GM06990 (cell line): ENCODE data around the gene MAFB.

Source experiments
- DNase-seq: peaks from one replicate; pipeline ENCODE4 v3.0.0-alpha.2; 2011; ENCODE audit not compliant: insufficient read length; ENCODE audit errors: extremely low read depth
- H3K27me3 ChIP-seq: replicated peaks from 2 replicates; pipeline ENCODE4 v1.6.0; 2011; ENCODE audit warnings: low read length; ENCODE audit not compliant: control insufficient read depth, insufficient read depth
- H3K36me3 ChIP-seq: 2 replicates; pipeline ENCODE4 v1.5.1; 2011; ENCODE audit warnings: low read length; ENCODE audit not compliant: control insufficient read depth, insufficient read depth
- H3K4me3 ChIP-seq: replicated peaks from 2 replicates; pipeline ENCODE4 v1.5.1; 2011; ENCODE audit warnings: low read depth, mild to moderate bottlenecking, control low read depth, low read length
- CTCF ChIP-seq: IDR thresholded peaks from 2 replicates; pipeline ENCODE4 v1.5.1; 2011; ENCODE audit warnings: low read length, control low read depth, mild to moderate bottlenecking, inconsistent platforms; ENCODE audit not compliant: insufficient read depth, poor library complexity, severe bottlenecking

The MAFB gene

GRCh38 chr20:40680161-40680959 is 8.7 kb downstream of the MAFB start:
- no peak overlapping the region for H3K4me3 ChIP-seq
- TF ChIP-seq CTCF: no peak
- peaks cover 4% of the 10 kb centered on the region for H3K27me3 ChIP-seq
- DNase-seq: no peak
- H3K36me3 ChIP-seq: no peaks in the 10 kb centered on the region

GRCh38 chr20:40679184-40679583 is 9.9 kb downstream of the MAFB start:
- TF ChIP-seq CTCF: no peak
- H3K4me3 ChIP-seq: no peak overlapping the region
- peaks cover 4% of the 10 kb centered on the region for H3K27me3 ChIP-seq

GRCh38 chr20:40678286-40678875 is 10.7 kb downstream of the MAFB start:
- no peak for DNase-seq
- no peak for TF ChIP-seq CTCF
- Histone ChIP-seq H3K4me3 (no peak overlapping the region), H3K36me3 (no peaks in the 10 kb centered on the region), H3K27me3 (peaks cover 3% of the 10 kb centered on the region)

More at GRCh38 chr20:40679184-40679583, 9.9 kb downstream of the MAFB start:
- no peak for DNase-seq
- H3K36me3 ChIP-seq: no peaks in the 10 kb centered on the region

GRCh38 chr20:40677343-40677924 is 11.6 kb downstream of the MAFB start:
- DNase-seq: no peak
- H3K27me3 ChIP-seq: peaks cover 3% of the 10 kb centered on the region
- no peaks in the 10 kb centered on the region for H3K36me3 ChIP-seq
- H3K4me3 ChIP-seq: no peak overlapping the region
- TF ChIP-seq CTCF: no peak

- Histone ChIP-seq H3K4me3 (no peak overlapping the region), H3K27me3 (peaks cover 3% of the 10 kb centered on the region), H3K36me3 (no peaks in the 10 kb centered on the region)
- DNase-seq: no peak
- TF ChIP-seq CTCF: no peak
Observed at GRCh38 chr20:40676491-40677269, 12.4 kb downstream of the MAFB start.
